ENCODE data around the gene FGL2.
"Not testable (repeated sequence)": the region's sequence is repeated elsewhere in the genome, so short reads cannot be mapped to it uniquely, and the experiment has no call there.

Gene FGL2

DNA sequence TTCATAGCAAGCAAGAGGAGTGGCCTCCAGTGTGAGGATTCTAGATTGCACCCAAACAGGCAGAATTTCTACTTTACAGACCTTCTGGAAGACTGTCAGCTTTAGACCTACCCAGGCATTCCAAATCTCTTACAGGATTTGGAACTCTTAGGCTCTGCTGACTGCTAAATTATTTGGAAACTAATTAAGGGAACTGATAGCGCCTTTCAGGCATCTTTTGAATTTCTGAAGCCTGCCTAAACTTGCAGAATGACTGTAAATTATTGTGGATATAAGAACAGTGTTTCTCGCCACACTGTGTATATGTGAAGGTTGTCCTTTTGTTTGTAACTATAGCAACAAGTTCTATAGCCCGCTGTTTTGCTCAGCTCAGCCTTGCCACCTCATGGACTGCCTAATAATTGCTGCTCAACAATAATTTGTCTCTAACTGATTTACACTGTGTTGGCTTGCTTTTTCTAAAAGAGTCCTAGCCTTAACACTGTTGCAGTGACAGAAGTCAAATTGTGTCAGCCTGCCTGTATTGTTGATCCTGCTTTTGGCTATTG, 44.6 kb downstream of the FGL2 start:
- DNase-seq: not testable (repeated sequence)

DNA sequence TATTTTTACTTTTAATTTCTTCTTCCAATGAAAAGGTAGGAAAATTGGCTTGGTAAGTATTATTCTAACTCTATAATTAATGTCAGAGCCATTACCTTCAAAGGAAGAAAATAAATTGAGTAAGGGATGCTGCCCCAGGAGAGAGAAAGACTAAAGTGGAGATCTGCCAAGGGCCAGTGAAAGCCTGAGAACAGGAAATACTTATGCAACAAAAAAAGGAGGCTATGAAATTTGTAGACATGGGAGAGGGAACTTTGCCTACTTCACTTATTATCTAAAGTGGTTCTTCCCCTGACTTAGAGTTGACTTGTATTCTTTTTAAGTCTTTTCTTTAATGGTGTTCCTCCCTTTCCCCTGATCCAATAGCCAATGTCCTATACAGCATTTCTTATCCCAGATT, 47.4 kb downstream of the FGL2 start:
- not testable (repeated sequence) for DNase-seq
